GM21360 (cell line): ENCODE results near the gene ZFYVE28.

Experiments
- ATAC-seq: cut with Tn5 transposase; IDR thresholded peaks from one replicate; pipeline ENCODE4 v1.9.1; 2021; ENCODE audit warnings: mild to moderate bottlenecking, moderate library complexity; ENCODE audit not compliant: unreplicated experiment

Gene ZFYVE28

DNA sequence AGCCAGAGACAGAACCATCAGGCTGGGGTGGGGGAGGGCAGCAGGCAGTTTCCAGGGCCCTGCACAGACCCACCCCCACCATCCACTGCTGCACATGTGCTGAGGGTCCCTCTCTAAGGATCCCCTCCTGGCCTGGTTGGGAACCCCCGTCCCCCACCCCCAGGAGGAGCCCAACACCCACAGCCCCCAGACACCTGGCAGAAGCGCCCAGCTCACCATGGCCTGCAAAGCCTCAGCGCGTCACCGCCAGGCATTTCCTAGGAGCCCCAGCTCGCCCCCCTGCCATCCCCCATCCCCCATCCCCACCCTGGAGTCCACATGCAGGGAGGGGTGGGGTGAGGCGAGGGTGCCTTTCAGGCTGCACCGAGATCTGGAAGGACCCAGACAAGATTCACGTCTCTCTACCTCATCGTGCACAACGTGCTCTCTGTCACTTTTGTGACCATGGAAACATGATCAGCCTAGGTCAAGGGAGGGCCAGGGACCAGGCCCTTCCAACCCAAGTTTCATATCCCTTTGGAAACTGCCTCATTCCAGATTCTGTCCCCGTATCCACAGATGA is 165.8 kb downstream of the ZFYVE28 start:
- ATAC-seq = no peak

GRCh38 chr4:2251795-2252529 is 166.5 kb downstream of the ZFYVE28 start:
- ATAC-seq = no peak

DNA sequence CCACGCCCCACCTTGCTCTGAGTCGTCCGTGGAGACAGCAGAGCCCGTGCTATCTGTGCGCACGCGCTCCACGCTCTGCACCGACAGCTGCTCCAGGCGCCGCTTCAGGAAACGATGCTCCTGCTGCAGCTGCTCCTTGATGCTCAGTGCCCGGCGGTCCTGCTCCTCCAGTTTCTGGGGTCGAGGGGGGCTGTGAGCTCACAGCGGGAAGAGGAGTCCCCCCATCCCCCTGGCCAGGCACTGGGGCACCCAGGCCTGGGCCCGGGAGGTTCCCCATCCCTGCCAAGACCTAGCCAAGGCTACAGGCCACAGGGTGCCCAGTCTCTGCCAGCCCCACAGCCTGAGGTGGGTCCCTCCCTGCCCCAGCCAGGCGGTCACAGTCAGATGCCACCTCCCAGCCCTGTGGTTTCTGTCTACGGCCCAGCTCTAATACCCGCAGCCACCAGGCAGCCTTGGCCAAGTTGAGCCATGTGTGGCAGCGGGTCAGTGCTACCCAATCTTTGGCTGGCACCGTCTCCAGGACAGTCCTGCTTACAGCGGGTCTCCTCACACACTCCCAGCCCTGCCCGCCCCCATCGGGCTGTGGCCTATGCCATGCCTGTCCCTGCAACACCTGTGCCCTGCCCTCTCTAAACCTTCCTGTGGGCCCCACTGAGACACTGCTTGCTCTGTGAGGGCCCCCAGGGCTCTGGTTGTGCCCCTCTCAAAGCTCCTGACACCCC is 167.2 kb downstream of the ZFYVE28 start:
- ATAC-seq = no peak

- no peak for ATAC-seq
Measured at GRCh38 chr4:2250357-2251072, 167.9 kb downstream of the ZFYVE28 start.

GRCh38 chr4:2249526-2250356 is 168.7 kb downstream of the ZFYVE28 start:
- no peak for ATAC-seq

GRCh38 chr4:2248821-2249261 is 169.6 kb downstream of the ZFYVE28 start:
- ATAC-seq = no peak

DNA sequence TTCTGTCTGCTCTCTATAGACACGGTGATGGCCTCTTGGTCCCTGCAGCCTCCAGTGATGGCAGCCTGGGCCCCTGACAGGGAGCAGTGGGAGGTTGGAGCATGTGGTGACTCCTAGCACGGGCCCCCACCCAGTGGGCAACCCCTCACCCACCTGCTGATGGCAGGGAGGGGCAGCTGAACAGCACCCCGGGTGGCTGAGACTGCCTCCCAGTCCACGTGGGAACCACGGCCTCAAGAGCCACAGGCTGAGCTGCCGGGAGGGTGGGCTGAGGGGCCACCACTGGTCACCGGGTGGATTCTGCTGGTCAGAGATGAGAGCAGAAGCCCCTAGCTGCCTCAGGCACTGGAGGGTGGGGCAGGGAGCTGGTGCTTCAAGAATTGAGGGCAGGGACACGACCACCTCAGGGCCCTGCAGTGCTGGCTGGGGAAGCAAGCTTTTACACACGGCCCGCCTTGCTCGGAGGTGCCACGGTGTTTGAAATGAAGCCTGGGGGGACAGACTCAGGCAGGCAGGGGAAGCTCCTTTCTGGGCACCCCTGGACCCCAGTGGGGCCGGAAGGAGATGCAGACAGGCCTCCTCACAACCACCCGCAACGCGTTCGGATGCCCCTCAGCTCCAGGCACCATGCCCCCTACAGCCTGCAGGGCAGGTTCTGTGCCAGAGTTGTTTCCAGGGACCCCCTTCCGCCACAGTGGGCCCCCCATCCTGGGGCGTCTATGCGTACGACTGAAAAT is 170.2 kb downstream of the ZFYVE28 start:
- ATAC-seq = no peak

GRCh38 chr4:2247128-2248043 is 171.1 kb downstream of the ZFYVE28 start:
- ATAC-seq = no peak

GRCh38 chr4:2246384-2247127 is 171.9 kb downstream of the ZFYVE28 start:
- ATAC-seq = no peak

DNA sequence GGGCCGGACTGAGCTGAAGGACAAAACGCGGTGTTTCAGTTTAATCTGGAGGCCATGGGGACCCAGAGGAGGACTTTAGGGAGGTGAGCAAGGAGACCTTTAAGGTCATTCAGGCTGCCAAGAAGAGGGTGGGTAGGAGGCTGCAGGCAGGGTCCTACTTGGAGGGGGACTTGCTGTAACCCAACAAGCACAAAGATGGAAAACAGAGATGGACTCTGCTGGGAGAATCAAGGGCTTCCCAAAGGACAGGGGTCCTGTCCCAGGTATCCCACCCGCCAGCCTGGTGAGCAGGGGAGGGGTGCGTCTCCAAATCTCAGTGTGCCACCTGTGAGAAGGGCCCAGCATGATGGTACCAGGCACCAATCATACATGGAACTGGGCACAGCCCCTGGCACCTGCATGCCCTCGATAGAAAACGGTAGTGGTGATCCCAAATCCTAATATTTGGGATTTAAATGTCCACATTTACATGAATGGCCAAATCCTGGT is 172.6 kb downstream of the ZFYVE28 start:
- ATAC-seq = no peak

DNA sequence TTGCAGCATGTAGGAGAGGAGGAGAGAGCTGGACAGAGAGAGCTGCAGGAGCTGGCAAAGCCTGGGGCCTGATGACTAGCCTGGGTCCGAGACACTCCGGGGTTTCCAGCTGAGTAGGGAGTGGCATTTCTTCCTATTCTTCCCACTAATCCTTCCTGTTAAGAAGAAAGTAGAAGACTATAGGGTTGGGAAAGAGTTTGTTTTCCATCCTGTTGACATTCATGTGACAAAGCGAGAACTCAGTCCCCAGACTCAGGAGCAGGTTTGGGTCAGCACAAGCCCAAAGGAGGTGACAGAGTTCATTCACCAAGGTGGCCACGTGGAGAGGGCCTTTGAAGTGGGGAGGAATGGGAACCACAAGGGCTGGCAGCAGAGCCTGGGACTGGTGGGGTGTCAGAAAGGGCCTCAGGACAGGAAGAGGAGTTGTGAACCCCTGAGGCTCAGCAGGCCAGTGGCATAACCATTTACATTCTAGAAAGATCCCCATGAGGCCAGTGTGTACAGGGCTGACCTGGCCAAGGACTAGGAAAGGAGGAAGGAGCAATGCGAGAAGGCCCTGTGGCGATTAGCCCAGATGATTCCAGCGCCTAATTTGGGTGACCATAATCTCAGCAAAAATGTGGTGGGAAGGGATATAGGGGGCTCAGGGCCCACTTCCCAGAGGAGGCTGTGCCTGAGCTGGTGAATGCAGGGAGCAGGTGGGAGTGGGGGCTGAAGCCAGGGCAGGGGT is 173.2 kb downstream of the ZFYVE28 start:
- ATAC-seq = no peak

GRCh38 chr4:2243681-2244380 is 174.6 kb downstream of the ZFYVE28 start:
- no peak for ATAC-seq

GRCh38 chr4:2241410-2242353 is 176.8 kb downstream of the ZFYVE28 start, which contains the start of the genes HAUS3 and POLN:
Gene HAUS3, minus strand, starts transcription at chr4:2242121. Its CDS starts 1,175 bp downstream, at chr4:2240946.
Gene POLN, minus strand, starts transcription at chr4:2242121. Its CDS starts 12,890 bp downstream, at chr4:2229231.
- ATAC-seq = peak; percentile 92

- ATAC-seq = no peak
Measured at GRCh38 chr4:2241003-2241402, 177.4 kb downstream of the ZFYVE28 start.

DNA sequence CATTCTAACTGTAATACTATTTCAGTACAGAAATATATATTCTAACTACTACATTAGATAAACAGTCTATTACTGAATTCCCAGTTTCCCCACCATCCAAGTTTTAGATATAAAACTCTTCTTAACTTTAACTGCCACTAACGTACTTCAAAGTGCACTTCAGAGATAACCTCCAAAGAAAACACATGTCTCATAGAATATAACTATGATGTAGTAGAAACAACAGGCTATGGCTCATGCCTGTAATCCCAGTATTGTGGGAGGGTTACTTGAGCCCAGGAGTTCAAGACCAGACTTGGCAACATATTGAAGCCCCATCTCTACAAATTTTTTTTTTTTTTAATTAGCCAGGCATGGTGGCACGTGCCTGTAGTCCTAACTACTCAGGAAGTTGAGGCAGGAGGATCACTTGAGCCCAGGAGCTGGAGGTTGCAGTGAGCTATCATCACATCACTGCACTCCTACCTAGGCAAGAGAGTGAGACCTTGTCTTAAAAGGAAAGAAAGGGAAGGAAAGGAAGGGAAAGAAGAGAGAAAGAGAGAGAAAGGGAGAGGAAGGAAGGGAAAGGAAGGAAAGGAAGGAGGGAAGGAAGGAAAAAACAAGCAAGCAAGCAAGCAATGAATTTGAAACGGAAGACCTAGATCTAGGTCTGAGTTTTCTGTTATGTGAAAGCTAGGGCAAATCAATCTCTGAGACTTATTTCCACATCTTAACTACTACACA is 181.3 kb downstream of the ZFYVE28 start:
- ATAC-seq = no peak
